Prostate gland (tissue), 2 donors: ENCODE data around the gene SEPHS1.

ENCODE experiments used
- POLR2A ChIP-seq: fragments of 450-650 bp; IDR thresholded peaks from one replicate; pipeline ENCODE4 v1.6.1; 2016; ENCODE audit warnings: antibody characterized with exemption, mild to moderate bottlenecking
- POLR2AphosphoS5 ChIP-seq: sonication (generic); formaldehyde crosslinking; IDR thresholded peaks from one replicate; pipeline ENCODE4 v1.6.1; 2017; ENCODE audit warnings: antibody characterized with exemption
- TF ChIP-seq, protein P1 (sequence below), 4 experiments: fragments of 200-600 bp in 2 of 4; fragments of 450-650 bp in 2 of 4; sonication (generic) in 2 of 4; IDR thresholded peaks; 1 replicate in 3 of 4; 2 replicates in 1 of 4; pipeline ENCODE4 v1.5.1; 2016 to 2019; ENCODE audit warnings: antibody characterized with exemption in 4 of 4, mild to moderate bottlenecking in 2 of 4, moderate library complexity in 2 of 4

DNA sequence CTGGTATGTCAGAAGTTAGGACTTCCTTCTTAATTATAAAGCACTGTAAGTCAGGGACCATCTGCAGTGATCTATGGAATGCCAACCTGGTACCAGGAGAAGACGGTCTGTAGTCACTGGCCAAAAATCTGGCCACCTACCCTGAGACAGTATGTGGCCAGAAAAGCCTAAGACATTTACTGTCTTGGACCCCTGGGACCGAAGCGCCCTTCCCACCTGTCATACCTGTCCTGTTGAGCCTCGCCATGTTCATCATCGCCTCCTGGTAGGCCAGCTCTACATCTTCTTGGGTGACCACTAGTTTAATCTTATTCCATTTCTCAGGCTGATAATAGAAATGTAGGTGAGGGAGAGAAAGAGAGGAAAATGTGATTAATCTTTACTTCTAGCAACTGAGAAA is 20.0 kb downstream of the SEPHS1 start:
- TF ChIP-seq, protein P1, sequence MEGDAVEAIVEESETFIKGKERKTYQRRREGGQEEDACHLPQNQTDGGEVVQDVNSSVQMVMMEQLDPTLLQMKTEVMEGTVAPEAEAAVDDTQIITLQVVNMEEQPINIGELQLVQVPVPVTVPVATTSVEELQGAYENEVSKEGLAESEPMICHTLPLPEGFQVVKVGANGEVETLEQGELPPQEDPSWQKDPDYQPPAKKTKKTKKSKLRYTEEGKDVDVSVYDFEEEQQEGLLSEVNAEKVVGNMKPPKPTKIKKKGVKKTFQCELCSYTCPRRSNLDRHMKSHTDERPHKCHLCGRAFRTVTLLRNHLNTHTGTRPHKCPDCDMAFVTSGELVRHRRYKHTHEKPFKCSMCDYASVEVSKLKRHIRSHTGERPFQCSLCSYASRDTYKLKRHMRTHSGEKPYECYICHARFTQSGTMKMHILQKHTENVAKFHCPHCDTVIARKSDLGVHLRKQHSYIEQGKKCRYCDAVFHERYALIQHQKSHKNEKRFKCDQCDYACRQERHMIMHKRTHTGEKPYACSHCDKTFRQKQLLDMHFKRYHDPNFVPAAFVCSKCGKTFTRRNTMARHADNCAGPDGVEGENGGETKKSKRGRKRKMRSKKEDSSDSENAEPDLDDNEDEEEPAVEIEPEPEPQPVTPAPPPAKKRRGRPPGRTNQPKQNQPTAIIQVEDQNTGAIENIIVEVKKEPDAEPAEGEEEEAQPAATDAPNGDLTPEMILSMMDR (IDR thresholded peaks at IDR 0.05): no peak
- TF ChIP-seq POLR2AphosphoS5: no peak
- TF ChIP-seq POLR2A: no peak
